GM12872 (cell line): Measurements from ENCODE around the gene RPA1.

Experiments
- CTCF ChIP-seq: IDR thresholded peaks from 3 replicates; pipeline ENCODE4 v1.5.1; 2011; ENCODE audit warnings: low read depth, mild to moderate bottlenecking, low read length, moderate library complexity; ENCODE audit not compliant: insufficient read depth

RPA1 gene

DNA sequence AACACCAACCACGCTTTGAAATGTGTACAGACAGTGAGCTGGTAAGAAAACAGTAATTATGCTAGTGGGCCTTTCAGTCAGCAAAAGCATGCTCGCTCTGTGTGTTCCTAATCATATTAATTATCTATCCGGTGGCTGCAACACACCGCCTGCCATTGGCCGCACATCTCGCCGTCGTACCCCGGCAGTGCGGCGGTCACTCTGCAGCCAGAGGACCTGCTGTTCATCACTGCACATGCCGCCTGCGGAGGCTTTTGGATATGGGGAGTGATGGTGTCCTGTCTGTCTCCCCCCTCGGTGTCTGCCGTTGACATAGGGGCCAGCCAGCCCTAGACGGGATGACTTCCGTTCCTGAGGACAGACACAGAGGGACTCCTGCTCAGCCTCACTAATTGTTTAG is 68.5 kb downstream of the RPA1 start:
- no peak for TF ChIP-seq CTCF

- TF ChIP-seq CTCF: no peak
Observed at GRCh38 chr17:1898872-1899271, 69.1 kb downstream of the RPA1 start.

GRCh38 chr17:1899403-1900000 is 69.7 kb downstream of the RPA1 start:
- TF ChIP-seq CTCF: 0 out of 3 replicates have a peak, but pooled peaks have one; percentile 17

DNA sequence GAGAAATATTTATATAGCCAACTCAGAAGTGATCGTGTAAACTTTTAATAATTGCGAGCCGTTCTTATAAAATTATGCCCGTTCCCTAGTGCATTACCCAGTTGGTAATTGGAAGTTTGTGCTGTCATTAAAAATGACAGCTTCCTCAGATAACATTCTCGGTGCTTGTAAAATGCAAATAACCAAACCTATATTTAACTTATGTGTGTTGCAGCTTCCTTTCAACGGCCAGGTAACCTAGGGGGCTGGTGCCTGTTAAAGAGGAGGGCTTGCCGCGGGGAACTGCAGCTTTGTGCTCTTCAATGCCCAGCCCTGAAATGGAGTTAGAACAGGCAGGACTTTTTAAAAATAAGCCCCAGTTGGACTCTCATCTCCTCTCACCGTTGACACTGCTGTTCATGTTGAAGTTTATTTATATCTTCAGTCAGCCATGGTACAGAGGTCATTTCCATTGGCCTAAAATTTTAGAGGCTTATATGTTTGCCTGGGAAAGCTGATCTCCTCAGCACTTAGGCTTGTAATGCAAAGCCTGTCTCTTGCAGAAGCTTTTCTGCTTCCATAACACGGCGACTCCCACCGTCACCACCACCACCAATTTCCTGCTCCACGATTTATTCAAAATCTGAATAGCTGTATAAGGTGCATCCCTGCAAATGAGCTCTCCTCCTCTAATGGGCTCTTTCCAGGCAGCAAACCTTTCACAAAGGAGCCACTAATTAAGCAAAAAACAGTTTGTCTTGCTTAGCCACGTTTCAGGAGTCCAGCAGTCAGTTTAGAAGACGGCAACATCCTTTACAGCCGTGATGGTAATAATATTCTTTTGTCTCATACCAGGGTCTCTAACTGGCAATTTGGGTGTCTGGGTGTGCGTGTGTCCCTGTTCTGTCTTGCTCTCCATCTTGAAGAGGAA is 74.7 kb downstream of the RPA1 start:
- no peak for TF ChIP-seq CTCF

DNA sequence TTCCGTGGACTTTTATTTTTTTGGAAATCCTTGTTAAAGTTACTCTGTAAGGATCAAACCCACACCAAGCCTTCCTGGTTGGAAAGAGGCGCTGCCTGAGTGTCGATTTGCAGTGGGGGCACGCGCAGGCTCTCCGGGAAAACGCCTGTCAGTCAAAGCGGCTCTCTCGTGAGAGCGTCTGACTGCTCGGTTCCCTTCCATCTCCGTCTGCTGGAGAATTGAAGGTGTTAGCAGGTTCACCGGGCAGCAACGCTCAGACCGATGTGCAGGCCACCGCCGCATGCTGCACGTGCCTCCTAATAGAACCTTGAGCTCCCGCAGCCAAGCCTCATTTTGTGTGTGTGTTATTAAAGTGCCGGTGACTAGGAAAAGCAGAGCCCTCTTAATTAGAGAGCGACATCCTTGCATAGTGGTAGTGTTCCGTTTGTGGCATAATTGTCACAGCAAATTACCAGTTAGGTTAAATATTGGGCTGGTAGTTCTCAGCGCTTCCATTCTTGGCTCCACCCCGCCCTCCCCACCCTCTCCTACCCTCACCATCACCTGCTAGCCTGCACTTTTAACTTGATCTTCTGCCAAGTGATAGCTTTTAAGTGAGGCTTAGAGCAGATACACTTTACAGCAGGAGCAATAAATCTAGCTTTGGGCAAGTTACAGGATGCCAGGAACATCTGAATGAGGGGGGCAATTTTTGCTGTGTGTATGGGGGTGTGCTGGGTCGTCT is 75.5 kb downstream of the RPA1 start:
- TF ChIP-seq CTCF: no peak

- TF ChIP-seq CTCF: no peak
Observed at GRCh38 chr17:1906662-1907101, 76.9 kb downstream of the RPA1 start.

DNA sequence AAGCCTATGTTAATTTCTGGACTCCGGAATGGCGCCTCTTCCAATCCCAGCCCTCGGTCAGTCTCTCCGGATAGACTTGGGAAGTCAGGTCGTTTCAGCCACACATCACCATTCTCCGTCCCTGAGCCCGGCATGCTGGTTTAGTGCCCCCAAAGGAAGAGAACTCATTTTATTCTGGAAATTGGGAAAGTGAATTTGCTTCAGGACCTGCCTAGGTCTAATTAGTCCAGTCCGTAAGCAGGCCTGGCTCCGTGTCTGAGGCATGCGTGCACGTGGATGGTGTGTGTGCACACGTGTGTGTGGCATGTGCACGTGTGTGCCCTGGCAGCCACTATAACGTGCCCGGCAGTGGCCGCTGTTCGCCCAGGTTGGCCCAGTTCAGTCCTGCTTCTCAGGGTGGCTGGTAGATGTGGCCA is 77.4 kb downstream of the RPA1 start:
- TF ChIP-seq CTCF: no peak
